ENCODE measurements around the gene GATAD2A.

The GATAD2A gene

GRCh38 chr19:19362075-19362474, 43.4 kb upstream of the GATAD2A start:
- H3K14ac ChIP-seq (ENCODE audit: low read length): no peak overlapping the region
- H2BK120ac ChIP-seq (ENCODE audit: insufficient read depth, low read length, poor library complexity): no peak overlapping the region
- no peak overlapping the region for H4K8ac ChIP-seq (ENCODE audit: low read depth, low read length)
- no peak overlapping the region for H3K4me2 ChIP-seq (ENCODE audit: low read length)
- H3K27me3 ChIP-seq (ENCODE audit: insufficient read depth, low read length): no peaks in the 10 kb centered on the region
- no peaks in the 10 kb centered on the region for H3K79me1 ChIP-seq (ENCODE audit: low read length)
- H3K9ac ChIP-seq (ENCODE audit: low read length): no peak overlapping the region
- H3K36me3 ChIP-seq (ENCODE audit: control insufficient read depth in 1 of 2, insufficient read depth in 2 of 2, low read length in 2 of 2): peaks cover 6 to 10% of the 10 kb centered on the region in 2 experiments
- no peak overlapping the region for H3K18ac ChIP-seq (ENCODE audit: low read length)
- no peak overlapping the region for H4K12ac ChIP-seq (ENCODE audit: low read depth, low read length)
- no peak overlapping the region for H2AFZ ChIP-seq (ENCODE audit: insufficient read depth, low read length, poor library complexity)
- H2BK5ac ChIP-seq (ENCODE audit: low read depth, low read length, poor library complexity): no peak overlapping the region
- WGBS (ENCODE audit: extremely low coverage, insufficient coverage, insufficient read length): no CpG with 5 or more reads among the region's 4 CpGs
- H3K9me3 ChIP-seq (ENCODE audit: insufficient read depth, low read depth, low read length): peaks cover 2% of the 10 kb centered on the region
- H3K79me2 ChIP-seq (ENCODE audit: control insufficient read depth, insufficient read depth, low read length, poor library complexity): no peaks in the 10 kb centered on the region
- DNase-seq: no peak
- no peak overlapping the region for H4K91ac ChIP-seq (ENCODE audit: low read depth, low read length)
- no peak overlapping the region for H2AK5ac ChIP-seq (ENCODE audit: low read length)
- H3K27ac ChIP-seq (ENCODE audit: low read depth, low read length): no peak overlapping the region
- no peak overlapping the region for H3K4me3 ChIP-seq (ENCODE audit: low read depth, low read length)
- H3K4ac ChIP-seq (ENCODE audit: low read depth, low read length): no peak overlapping the region
- no peak overlapping the region for H3K23ac ChIP-seq (ENCODE audit: low read length)
- H2BK12ac ChIP-seq (ENCODE audit: low read length): no peak overlapping the region
- H3K4me1 ChIP-seq (ENCODE audit: control insufficient read depth in 1 of 2, insufficient read depth in 2 of 2, low read length in 2 of 2): peaks cover 0 to 2% of the 10 kb centered on the region in 2 experiments

- no CpG with 5 or more reads among the region's 18 CpGs for WGBS (ENCODE audit: extremely low coverage, insufficient coverage, insufficient read length)
- no peak overlapping the region for H3K4me2 ChIP-seq (ENCODE audit: low read length)
Observed at GRCh38 chr19:19366434-19367396, 38.8 kb upstream of the GATAD2A start.

GRCh38 chr19:19368087-19368486, 37.4 kb upstream of the GATAD2A start:
- Histone ChIP-seq H3K4ac (ENCODE audit: low read depth, low read length) (no peak overlapping the region), H3K4me3 (ENCODE audit: low read depth, low read length) (no peak overlapping the region), H3K79me2 (ENCODE audit: control insufficient read depth, insufficient read depth, low read length, poor library complexity) (no peaks in the 10 kb centered on the region), H2BK12ac (ENCODE audit: low read length) (peak overlapping the region; percentile 12), H3K4me2 (ENCODE audit: low read length) (no peak overlapping the region), H2AK5ac (ENCODE audit: low read length) (peak overlapping the region; percentile 59), H3K36me3 (ENCODE audit: control insufficient read depth in 1 of 2, insufficient read depth in 2 of 2, low read length in 2 of 2) (no peaks in the 10 kb centered on the region), H3K18ac (ENCODE audit: low read length) (no peak overlapping the region), H4K8ac (ENCODE audit: low read depth, low read length) (no peak overlapping the region), H3K27me3 (ENCODE audit: insufficient read depth, low read length) (no peaks in the 10 kb centered on the region), H4K12ac (ENCODE audit: low read depth, low read length) (no peak overlapping the region), H3K23ac (ENCODE audit: low read length) (no peak overlapping the region), H4K91ac (ENCODE audit: low read depth, low read length) (no peak overlapping the region), H3K9ac (ENCODE audit: low read length) (no peak overlapping the region), H2BK5ac (ENCODE audit: low read depth, low read length, poor library complexity) (no peak overlapping the region), H2AFZ (ENCODE audit: insufficient read depth, low read length, poor library complexity) (no peak overlapping the region), H2BK120ac (ENCODE audit: insufficient read depth, low read length, poor library complexity) (no peak overlapping the region), H3K9me3 (ENCODE audit: insufficient read depth, low read depth, low read length) (no peaks in the 10 kb centered on the region), H3K4me1 (ENCODE audit: control insufficient read depth in 1 of 2, insufficient read depth in 2 of 2, low read length in 2 of 2) (peaks cover 1 to 4% of the 10 kb centered on the region in 2 experiments), H3K14ac (ENCODE audit: low read length) (no peak overlapping the region), H3K79me1 (ENCODE audit: low read length) (no peaks in the 10 kb centered on the region), H3K27ac (ENCODE audit: low read depth, low read length) (no peak overlapping the region)
- DNase-seq: no peak
- no CpG with 5 or more reads among the region's 7 CpGs for WGBS (ENCODE audit: extremely low coverage, insufficient coverage, insufficient read length)

More at GRCh38 chr19:19366434-19367396, 38.8 kb upstream of the GATAD2A start:
- H3K23ac ChIP-seq (ENCODE audit: low read length): no peak overlapping the region
- peak overlapping the region; percentile 69 for H4K8ac ChIP-seq (ENCODE audit: low read depth, low read length)
- no peak overlapping the region for H3K14ac ChIP-seq (ENCODE audit: low read length)
- H3K9ac ChIP-seq (ENCODE audit: low read length): no peak overlapping the region
- peak; percentile 92 to 96 for DNase-seq
- H3K36me3 ChIP-seq (ENCODE audit: control insufficient read depth in 1 of 2, insufficient read depth in 2 of 2, low read length in 2 of 2): no peaks in the 10 kb centered on the region
- H2BK5ac ChIP-seq (ENCODE audit: low read depth, low read length, poor library complexity): no peak overlapping the region
- H3K4me1 ChIP-seq (ENCODE audit: control insufficient read depth in 1 of 2, insufficient read depth in 2 of 2, low read length in 2 of 2): peaks cover 0 to 2% of the 10 kb centered on the region in 2 experiments
- H2BK12ac ChIP-seq (ENCODE audit: low read length): no peak overlapping the region
- H3K9me3 ChIP-seq (ENCODE audit: insufficient read depth, low read depth, low read length): peaks cover 2% of the 10 kb centered on the region
- no peaks in the 10 kb centered on the region for H3K79me2 ChIP-seq (ENCODE audit: control insufficient read depth, insufficient read depth, low read length, poor library complexity)
- H2AFZ ChIP-seq (ENCODE audit: insufficient read depth, low read length, poor library complexity): peak overlapping the region; percentile 28
- H2AK5ac ChIP-seq (ENCODE audit: low read length): no peak overlapping the region
- H3K4ac ChIP-seq (ENCODE audit: low read depth, low read length): no peak overlapping the region
- peak overlapping the region; percentile 18 for H3K18ac ChIP-seq (ENCODE audit: low read length)
- no peaks in the 10 kb centered on the region for H3K27me3 ChIP-seq (ENCODE audit: insufficient read depth, low read length)
- no peak overlapping the region for H2BK120ac ChIP-seq (ENCODE audit: insufficient read depth, low read length, poor library complexity)
- H3K4me3 ChIP-seq (ENCODE audit: low read depth, low read length): no peak overlapping the region
- H4K91ac ChIP-seq (ENCODE audit: low read depth, low read length): peak overlapping the region; percentile 8
- H3K27ac ChIP-seq (ENCODE audit: low read depth, low read length): no peak overlapping the region
- H4K12ac ChIP-seq (ENCODE audit: low read depth, low read length): peak overlapping the region; percentile 50
- no peaks in the 10 kb centered on the region for H3K79me1 ChIP-seq (ENCODE audit: low read length)

GRCh38 chr19:19371059-19371458, 34.4 kb upstream of the GATAD2A start:
- Histone ChIP-seq H2BK120ac (ENCODE audit: insufficient read depth, low read length, poor library complexity) (no peak overlapping the region), H3K23ac (ENCODE audit: low read length) (no peak overlapping the region), H2BK12ac (ENCODE audit: low read length) (no peak overlapping the region), H4K8ac (ENCODE audit: low read depth, low read length) (no peak overlapping the region), H3K36me3 (ENCODE audit: control insufficient read depth in 1 of 2, insufficient read depth in 2 of 2, low read length in 2 of 2) (no peaks in the 10 kb centered on the region), H3K4ac (ENCODE audit: low read depth, low read length) (no peak overlapping the region), H3K79me1 (ENCODE audit: low read length) (peaks cover 3% of the 10 kb centered on the region), H3K27ac (ENCODE audit: low read depth, low read length) (no peak overlapping the region), H2BK5ac (ENCODE audit: low read depth, low read length, poor library complexity) (no peak overlapping the region), H2AFZ (ENCODE audit: insufficient read depth, low read length, poor library complexity) (no peak overlapping the region), H3K18ac (ENCODE audit: low read length) (no peak overlapping the region), H3K9me3 (ENCODE audit: insufficient read depth, low read depth, low read length) (no peaks in the 10 kb centered on the region), H3K27me3 (ENCODE audit: insufficient read depth, low read length) (no peaks in the 10 kb centered on the region), H3K4me2 (ENCODE audit: low read length) (no peak overlapping the region), H4K12ac (ENCODE audit: low read depth, low read length) (no peak overlapping the region), H3K9ac (ENCODE audit: low read length) (no peak overlapping the region), H3K4me1 (ENCODE audit: control insufficient read depth in 1 of 2, insufficient read depth in 2 of 2, low read length in 2 of 2) (peaks cover 2 to 8% of the 10 kb centered on the region in 2 experiments), H3K4me3 (ENCODE audit: low read depth, low read length) (no peak overlapping the region), H2AK5ac (ENCODE audit: low read length) (no peak overlapping the region), H4K91ac (ENCODE audit: low read depth, low read length) (no peak overlapping the region), H3K14ac (ENCODE audit: low read length) (no peak overlapping the region), H3K79me2 (ENCODE audit: control insufficient read depth, insufficient read depth, low read length, poor library complexity) (no peaks in the 10 kb centered on the region)
- WGBS (ENCODE audit: extremely low coverage, insufficient coverage, insufficient read length): no CpG with 5 or more reads among the region's 8 CpGs
- DNase-seq: peak; percentile 57 to 70

All from trophoblast cell (in vitro differentiated cells and primary cell).